H9 (cell line): ENCODE measurements around the gene EPHA10. TPM values are rescaled to one million over a fixed set of nuclear protein-coding genes. Genes with fewer than 3 reads are reported as not detected.

Experiments
- DNase-seq: peaks from one replicate; pipeline ENCODE4 v3.0.0-alpha.2; 2017
- H2AFZ ChIP-seq: one replicate; pipeline ENCODE4 v1.6.1; 2013; ENCODE audit warnings: mild to moderate bottlenecking, low read length, control low read depth, moderate library complexity
- H2AK5ac ChIP-seq: 2 replicates; pipeline ENCODE4 v1.6.1; 2013; ENCODE audit warnings: low read length, control low read depth, mixed read lengths; ENCODE audit not compliant: insufficient read length
- H2BK120ac ChIP-seq: one replicate; pipeline ENCODE4 v1.6.1; 2013; ENCODE audit warnings: low read depth, mild to moderate bottlenecking, low read length, control low read depth, inconsistent platforms; ENCODE audit not compliant: poor library complexity, severe bottlenecking
- H2BK12ac ChIP-seq: 2 replicates; pipeline ENCODE4 v1.6.1; 2013; ENCODE audit warnings: low read length, control low read depth, mixed read lengths, low read depth; ENCODE audit not compliant: insufficient read length
- H2BK15ac ChIP-seq: 2 replicates; pipeline ENCODE4 v1.6.1; 2013; ENCODE audit warnings: low read depth, low read length, control low read depth
- H2BK20ac ChIP-seq: one replicate; pipeline ENCODE4 v1.6.1; 2013; ENCODE audit warnings: low read depth, mild to moderate bottlenecking, low read length, control low read depth, inconsistent platforms; ENCODE audit not compliant: poor library complexity, severe bottlenecking
- H2BK5ac ChIP-seq: 2 replicates; pipeline ENCODE4 v1.6.1; 2013; ENCODE audit warnings: low read length, control low read depth, mixed read lengths; ENCODE audit not compliant: insufficient read length
- H3K14ac ChIP-seq: 2 replicates; pipeline ENCODE4 v1.6.1; 2013; ENCODE audit warnings: low read length, control low read depth; ENCODE audit not compliant: insufficient read depth
- H3K18ac ChIP-seq: 2 replicates; pipeline ENCODE4 v1.6.1; 2013; ENCODE audit warnings: low read depth, mild to moderate bottlenecking, mixed read lengths, low read length, control low read depth; ENCODE audit not compliant: insufficient read length
- H3K23ac ChIP-seq: 2 replicates; pipeline ENCODE4 v1.6.1; 2013; ENCODE audit warnings: low read length, control low read depth, mixed read lengths, low read depth; ENCODE audit not compliant: insufficient read length
- H3K23me2 ChIP-seq: 2 replicates; pipeline ENCODE4 v1.6.1; 2013; ENCODE audit warnings: low read depth, mild to moderate bottlenecking, mixed read lengths, low read length, control low read depth; ENCODE audit not compliant: insufficient read length, poor library complexity, severe bottlenecking
- H3K27ac ChIP-seq: 2 replicates; pipeline ENCODE4 v1.5.1; 2013; ENCODE audit warnings: low read length, control low read depth, mixed read lengths, low read depth; ENCODE audit not compliant: insufficient read length
- H3K27me3 ChIP-seq: 2 replicates; pipeline ENCODE4 v1.6.1; 2013; ENCODE audit warnings: low read length, control low read depth, inconsistent platforms; ENCODE audit not compliant: insufficient read depth
- H3K4ac ChIP-seq: 2 replicates; pipeline ENCODE4 v1.6.1; 2013; ENCODE audit warnings: low read depth, mild to moderate bottlenecking, control low read depth, inconsistent platforms, low read length, moderate library complexity
- H3K4me1 ChIP-seq: 2 replicates; pipeline ENCODE4 v1.6.1; 2013; ENCODE audit warnings: low read length, control low read depth, inconsistent platforms; ENCODE audit not compliant: insufficient read depth
- H3K4me2 ChIP-seq: 2 replicates; pipeline ENCODE4 v1.6.1; 2013; ENCODE audit warnings: low read length, control low read depth, mixed read lengths; ENCODE audit not compliant: insufficient read length, insufficient read depth
- H3K56ac ChIP-seq: 2 replicates; pipeline ENCODE4 v1.6.1; 2013; ENCODE audit warnings: low read depth, mild to moderate bottlenecking, mixed read lengths, low read length, control low read depth; ENCODE audit not compliant: insufficient read length
- H3K79me1 ChIP-seq: 2 replicates; pipeline ENCODE4 v1.6.1; 2013; ENCODE audit warnings: low read depth, mild to moderate bottlenecking, moderate library complexity, low read length, control low read depth, inconsistent platforms; ENCODE audit not compliant: insufficient read depth, poor library complexity, severe bottlenecking
- H3K79me2 ChIP-seq: 2 replicates; pipeline ENCODE4 v1.6.1; 2013; ENCODE audit warnings: low read length, control low read depth, inconsistent platforms; ENCODE audit not compliant: insufficient read depth
- H3K9ac ChIP-seq: 2 replicates; pipeline ENCODE4 v1.6.1; 2013; ENCODE audit warnings: low read length, control low read depth, mixed read lengths; ENCODE audit not compliant: insufficient read length; ENCODE audit errors: extremely low read depth
- H3K9me3 ChIP-seq: one replicate; pipeline ENCODE4 v1.6.1; 2013; ENCODE audit warnings: low read depth, low read length, inconsistent platforms; ENCODE audit not compliant: control insufficient read depth
- H3T11ph ChIP-seq: one replicate; pipeline ENCODE4 v1.6.1; 2013; ENCODE audit warnings: mild to moderate bottlenecking, low read length, control low read depth, inconsistent platforms
- H4K20me1 ChIP-seq: one replicate; pipeline ENCODE4 v1.6.1; 2013; ENCODE audit not compliant: control insufficient read depth, insufficient read length, insufficient read depth
- H4K5ac ChIP-seq: 2 replicates; pipeline ENCODE4 v1.6.1; 2013; ENCODE audit warnings: low read depth, mild to moderate bottlenecking, mixed read lengths, low read length, control low read depth; ENCODE audit not compliant: insufficient read length
- H4K8ac ChIP-seq: replicated peaks from 2 replicates; pipeline ENCODE4 v1.6.1; 2013; ENCODE audit warnings: low read length, control low read depth, mixed read lengths, low read depth; ENCODE audit not compliant: insufficient read length
- H4K91ac ChIP-seq: 2 replicates; pipeline ENCODE4 v1.6.1; 2013; ENCODE audit warnings: low read depth, mild to moderate bottlenecking, moderate library complexity, mixed read lengths, low read length, control low read depth; ENCODE audit not compliant: insufficient read length
- H3K27ac Mint-ChIP-seq, 3 experiments: 2 replicates in 2 of 3; 3 replicates in 1 of 3; pipeline ENCODE4 v1.8.0; 2020 to 2021; ENCODE audit warnings: mixed read lengths in 3 of 3, mild to moderate bottlenecking in 1 of 3, moderate library complexity in 1 of 3
- H3K27me3 Mint-ChIP-seq: 2 replicates; pipeline ENCODE4 v1.8.0; 2021; ENCODE audit warnings: low read depth, mild to moderate bottlenecking, moderate library complexity, mixed read lengths
- H3K36me3 Mint-ChIP-seq, 3 experiments: 2 replicates in 2 of 3; 3 replicates in 1 of 3; pipeline ENCODE4 v1.8.0; 2020 to 2021; ENCODE audit warnings: low read depth in 3 of 3, mixed read lengths in 3 of 3; ENCODE audit not compliant: insufficient read depth in 1 of 3
- H3K4me1 Mint-ChIP-seq, 2 experiments: 2 replicates each; pipeline ENCODE4 v1.8.0; 2020; ENCODE audit warnings: mixed read lengths in 2 of 2
- H3K4me3 Mint-ChIP-seq, 2 experiments: 2 replicates in 1 of 2; 3 replicates in 1 of 2; pipeline ENCODE4 v1.8.0; 2020 to 2021; ENCODE audit warnings: mild to moderate bottlenecking in 2 of 2, mixed read lengths in 2 of 2, moderate library complexity in 1 of 2
- H3K9me3 Mint-ChIP-seq, 2 experiments: 2 replicates in 1 of 2; 3 replicates in 1 of 2; pipeline ENCODE4 v1.8.0; 2020; ENCODE audit warnings: mild to moderate bottlenecking in 2 of 2, mixed read lengths in 2 of 2, moderate library complexity in 1 of 2
- CTCF ChIP-seq: fragments of 200-600 bp; sonication (generic); conservative IDR thresholded peaks from 3 replicates; pipeline ENCODE4 v1.8.0; 2021; ENCODE audit warnings: antibody characterized with exemption, mild to moderate bottlenecking
- WGBS: extraction: QIAGEN DNeasy Blood & Tissue Kit; methylation state at CpG from one replicate; pipeline ENCODE4 v1.1.7; 2013; ENCODE audit warnings: missing lambda C conversion rate, low lambda C conversion rate, mixed read lengths; ENCODE audit not compliant: insufficient read length; ENCODE audit errors: extremely low coverage; 5-methylcytosine and 5-hydroxymethylcytosine counted together
- total RNA-seq: library from RNA; stranded (reverse); gene quantifications from 2 replicates; pipeline ENCODE4 v1.2.1, GENCODE V29; 2021

EPHA10 gene
- total RNA-seq, 1 experiment from 2014 or later = 0.96 TPM

GRCh38 chr1:37762516-37762915 lies 2.4 kb downstream of the EPHA10 start:
- H3K9ac ChIP-seq = no peak overlapping the region
- H3K56ac ChIP-seq = no peak overlapping the region
- H2BK20ac ChIP-seq = no peak overlapping the region
- H3K4ac ChIP-seq = no peak overlapping the region
- no peaks in the 10 kb centered on the region for H3K9me3 ChIP-seq
- no peak overlapping the region for H2AK5ac ChIP-seq
- Mint-ChIP-seq H3K9me3 (no peaks in the 10 kb centered on the region; a peak in 1 of 5 replicates), H3K4me3 (no peak overlapping the region), H3K27ac (no peak overlapping the region), H3K36me3 (no peaks in the 10 kb centered on the region), H3K4me1 (peaks cover 26 to 30% of the 10 kb centered on the region in 2 experiments), H3K27me3 (no peaks in the 10 kb centered on the region)
- H2BK5ac ChIP-seq = no peak overlapping the region
- H4K91ac ChIP-seq = no peak overlapping the region
- no peak overlapping the region for H2BK12ac ChIP-seq
- no peaks in the 10 kb centered on the region for H3K79me1 ChIP-seq
- H4K20me1 ChIP-seq = no peaks in the 10 kb centered on the region
- no peak overlapping the region for H3K23ac ChIP-seq
- DNase-seq = no peak
- H3K18ac ChIP-seq = no peak overlapping the region
- no peak for TF ChIP-seq CTCF
- peaks cover 31% of the 10 kb centered on the region for H3K27me3 ChIP-seq
- no peak overlapping the region for H2BK15ac ChIP-seq
- H3K27ac ChIP-seq = no peak overlapping the region
- H2BK120ac ChIP-seq = no peak overlapping the region
- no CpG with 5 or more reads among the region's 2 CpGs for WGBS
- no peaks in the 10 kb centered on the region for H3K79me2 ChIP-seq
- no peak overlapping the region for H4K5ac ChIP-seq
- H2AFZ ChIP-seq = no peak overlapping the region
- H3K4me1 ChIP-seq = peaks cover 4% of the 10 kb centered on the region; the same call in 1 of the 2 replicates
- H3K23me2 ChIP-seq = peaks cover 19% of the 10 kb centered on the region
- H3K4me2 ChIP-seq = no peak overlapping the region
- H3T11ph ChIP-seq = no peak overlapping the region
- H3K14ac ChIP-seq = no peak overlapping the region
- H4K8ac ChIP-seq = no peak overlapping the region
